DND-41 (cell line): ENCODE measurements around the gene NCOA5.

Experiments
- ATAC-seq: fragments of 200-7000 bp; cut with Tn5 transposase; 3 replicates; pipeline ENCODE4 v1.9.1; 2021; ENCODE audit warnings: low read depth; ENCODE audit not compliant: insufficient read depth
- DNase-seq: peaks from one replicate; pipeline ENCODE4 v3.0.0-alpha.2; 2020
- H2AFZ ChIP-seq: 2 replicates; pipeline ENCODE4 v1.6.0; 2012; ENCODE audit warnings: low read depth, low read length
- H3K27ac ChIP-seq: 2 replicates; pipeline ENCODE4 v1.5.1; 2012; ENCODE audit warnings: low read length, inconsistent platforms
- H3K27me3 ChIP-seq: fragments of 200-600 bp; sonication (generic); 2 replicates; pipeline ENCODE4 v1.6.0; 2012; ENCODE audit warnings: low read length, mild to moderate bottlenecking, inconsistent platforms; ENCODE audit not compliant: insufficient read depth, poor library complexity
- H3K36me3 ChIP-seq: 2 replicates; pipeline ENCODE4 v1.5.1; 2012; ENCODE audit warnings: low read length, inconsistent platforms; ENCODE audit not compliant: insufficient read depth
- H3K4me1 ChIP-seq: 2 replicates; pipeline ENCODE4 v1.5.1; 2012; ENCODE audit warnings: mild to moderate bottlenecking, low read length; ENCODE audit not compliant: insufficient read depth
- H3K4me2 ChIP-seq: 2 replicates; pipeline ENCODE4 v1.6.0; 2012; ENCODE audit warnings: mild to moderate bottlenecking, moderate library complexity, low read length, inconsistent platforms; ENCODE audit not compliant: insufficient read depth
- H3K4me3 ChIP-seq, 2 experiments: fragments of 200-600 bp in 1 of 2; shearing (Covaris generic) in 1 of 2; 2 replicates each; pipeline ENCODE4 v1.5.1; 2012 to 2016; ENCODE audit warnings: inconsistent platforms in 2 of 2, low read length in 2 of 2, mild to moderate bottlenecking in 2 of 2, low read depth in 1 of 2, moderate library complexity in 1 of 2
- H3K79me2 ChIP-seq: 2 replicates; pipeline ENCODE4 v1.6.0; 2012; ENCODE audit warnings: low read length, inconsistent platforms; ENCODE audit not compliant: insufficient read depth
- H3K9ac ChIP-seq: 2 replicates; pipeline ENCODE4 v1.6.0; 2012; ENCODE audit warnings: low read depth, mild to moderate bottlenecking, inconsistent platforms, low read length, moderate library complexity
- H3K9me3 ChIP-seq: 2 replicates; pipeline ENCODE4 v1.5.1; 2012; ENCODE audit warnings: low read length, moderate library complexity, mild to moderate bottlenecking, inconsistent platforms; ENCODE audit not compliant: insufficient read depth, severe bottlenecking
- H4K20me1 ChIP-seq: 2 replicates; pipeline ENCODE4 v1.6.0; 2012; ENCODE audit warnings: low read length; ENCODE audit not compliant: insufficient read depth
- CTCF ChIP-seq: IDR thresholded peaks from 2 replicates; pipeline ENCODE4 v1.5.1; 2012; ENCODE audit warnings: borderline replicate concordance, low read length, moderate library complexity, mild to moderate bottlenecking; ENCODE audit not compliant: poor library complexity, severe bottlenecking; ENCODE audit errors: extremely low read depth
- EZH2 ChIP-seq: IDR thresholded peaks from 3 replicates; pipeline ENCODE4 v1.6.1; 2012; ENCODE audit warnings: borderline replicate concordance, low read depth, mild to moderate bottlenecking, moderate library complexity, low read length, inconsistent platforms; ENCODE audit not compliant: severe bottlenecking

Gene NCOA5

GRCh38 chr20:46111836-46112212 is 22.1 kb upstream of the NCOA5 start:
- Histone ChIP-seq H3K27ac (no peak overlapping the region), H4K20me1 (peaks cover 3% of the 10 kb centered on the region; the same call in 1 of the 2 replicates), H3K4me2 (no peak overlapping the region), H2AFZ (no peak overlapping the region), H3K79me2 (no peaks in the 10 kb centered on the region), H3K27me3 (peaks cover 22% of the 10 kb centered on the region), H3K4me3 (no peak overlapping the region), H3K36me3 (no peaks in the 10 kb centered on the region), H3K9ac (no peak overlapping the region), H3K9me3 (no peaks in the 10 kb centered on the region), H3K4me1 (no peaks in the 10 kb centered on the region)
- DNase-seq (no peak), ATAC-seq (no peak)
- no peak for TF ChIP-seq CTCF
- TF ChIP-seq EZH2: no peak

DNA sequence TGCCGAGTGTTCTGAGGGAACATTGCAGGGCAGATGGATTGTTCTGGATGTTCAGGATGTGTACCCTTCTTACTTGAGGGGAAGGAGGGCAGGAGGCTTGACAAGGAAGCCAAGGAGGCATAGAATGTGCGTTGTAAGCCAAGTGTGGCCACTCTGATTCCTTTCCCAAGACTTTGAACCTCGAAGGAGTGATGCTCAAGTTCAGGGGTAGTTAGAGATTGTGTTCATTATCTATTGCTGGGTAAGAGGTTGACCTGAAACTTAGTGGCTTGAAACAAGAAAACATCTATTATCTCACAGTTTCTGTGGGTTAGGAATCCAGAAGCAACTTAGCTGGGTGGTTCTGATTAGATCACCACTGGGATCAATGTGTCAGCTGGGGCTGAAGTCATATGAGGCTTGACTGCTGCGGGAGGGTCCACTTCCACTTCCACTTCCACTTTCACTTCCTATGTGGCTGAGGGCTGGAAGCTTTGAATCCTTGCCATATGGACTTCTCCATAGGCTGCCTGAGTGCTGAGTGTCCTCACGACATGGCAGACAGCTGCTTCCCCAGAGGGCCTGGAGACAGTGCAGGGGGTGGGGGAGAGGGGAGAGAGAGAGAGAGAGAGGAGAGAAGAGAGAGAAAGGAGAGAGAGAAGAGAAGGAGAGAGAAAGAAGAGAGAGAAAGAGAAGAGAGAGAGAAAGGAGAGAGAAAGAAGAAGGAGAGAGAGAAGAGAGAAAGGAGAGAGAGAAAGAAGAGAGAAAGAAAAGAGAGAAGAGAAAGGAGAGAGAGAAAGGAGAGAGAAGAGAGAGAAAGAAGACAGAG is 21.5 kb upstream of the NCOA5 start:
- ATAC-seq (no peak), DNase-seq (no peak)
- no peak overlapping the region for H3K9ac ChIP-seq
- H3K4me3 ChIP-seq: no peak overlapping the region
- peaks cover 3% of the 10 kb centered on the region; the same call in 1 of the 2 replicates for H4K20me1 ChIP-seq
- no peaks in the 10 kb centered on the region for H3K79me2 ChIP-seq
- no peak overlapping the region for H2AFZ ChIP-seq
- no peak overlapping the region for H3K27ac ChIP-seq
- H3K9me3 ChIP-seq: no peaks in the 10 kb centered on the region
- H3K4me2 ChIP-seq: no peak overlapping the region
- H3K4me1 ChIP-seq: no peaks in the 10 kb centered on the region
- no peak for TF ChIP-seq EZH2
- TF ChIP-seq CTCF: no peak
- H3K36me3 ChIP-seq: no peaks in the 10 kb centered on the region
- peaks cover 22% of the 10 kb centered on the region for H3K27me3 ChIP-seq

DNA sequence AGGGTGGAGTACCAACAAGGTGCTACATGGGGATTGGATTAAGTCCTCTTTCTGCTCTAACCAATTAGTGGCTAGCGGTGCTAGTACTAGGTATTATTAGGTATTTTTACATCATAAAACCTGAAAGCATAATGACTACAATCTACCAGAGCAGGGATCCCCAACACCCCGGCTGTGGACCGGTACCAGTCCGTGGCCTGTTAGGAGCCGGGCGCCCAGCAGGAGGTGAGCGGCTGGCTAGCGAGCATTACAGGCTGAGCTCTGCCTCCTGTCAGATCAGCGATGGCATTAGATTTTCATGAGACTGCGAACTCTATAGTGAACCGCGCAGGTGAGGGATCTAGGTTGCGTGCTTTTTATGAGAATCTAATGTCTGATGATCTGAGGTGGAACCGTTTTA is 19.2 kb upstream of the NCOA5 start:
- Histone ChIP-seq H3K4me2 (no peak overlapping the region), H3K4me1 (no peaks in the 10 kb centered on the region)

More for the DNA sequence above, 19.2 kb upstream of the NCOA5 start:
- H3K79me2 ChIP-seq: no peaks in the 10 kb centered on the region
- H4K20me1 ChIP-seq: peaks cover 3% of the 10 kb centered on the region; the same call in 1 of the 2 replicates
- peaks cover 22% of the 10 kb centered on the region for H3K27me3 ChIP-seq
- H3K27ac ChIP-seq: no peak overlapping the region
- no peak overlapping the region for H3K9ac ChIP-seq
- H3K9me3 ChIP-seq: no peaks in the 10 kb centered on the region
- H3K36me3 ChIP-seq: no peaks in the 10 kb centered on the region
- ATAC-seq: no peak
- no peak for DNase-seq
- no peak overlapping the region for H3K4me3 ChIP-seq
- H2AFZ ChIP-seq: no peak overlapping the region
- TF ChIP-seq CTCF (no peak), EZH2 (no peak)
